ENCODE data around the gene TEAD1.

GRCh38 chr11:12886508-12886907 is 212.3 kb downstream of the TEAD1 start:
- no peak for TF ChIP-seq CTCF (IDR thresholded peaks at IDR 0.05)
- TF ChIP-seq POLR2A (IDR thresholded peaks at IDR 0.05) = no peak
